K562 (cell line): ENCODE results near the gene CNPY4. TPM values are rescaled to one million over a fixed set of nuclear protein-coding genes. Genes with fewer than 3 reads are reported as not detected.

Source experiments
- BCOR ChIP-seq: fragments of 450-650 bp; IDR thresholded peaks from 2 replicates; pipeline ENCODE4 v1.6.1; 2016
- CBX1 ChIP-seq: sonication (generic); IDR thresholded peaks from 2 replicates; pipeline ENCODE4 v1.6.1; 2016; ENCODE audit warnings: antibody characterized with exemption, low read depth, mild to moderate bottlenecking
- CBX2 ChIP-seq: fragments of 200-600 bp; sonication (generic); IDR thresholded peaks from one replicate; pipeline ENCODE4 v1.6.1; 2012; ENCODE audit warnings: mild to moderate bottlenecking, low read length, inconsistent platforms; ENCODE audit not compliant: insufficient read depth, poor library complexity, severe bottlenecking
- CCNT2 ChIP-seq: IDR thresholded peaks from 2 replicates; pipeline ENCODE4 v1.6.1; 2011; ENCODE audit warnings: borderline replicate concordance, low read depth, mild to moderate bottlenecking, moderate library complexity, mixed read lengths, low read length; ENCODE audit not compliant: insufficient read length; ENCODE audit errors: extremely low read depth
- GTF2E2 ChIP-seq: fragments of 200-800 bp; sonication (Bioruptor generic); IDR thresholded peaks from 2 replicates; pipeline ENCODE4 v1.6.1; 2016; ENCODE audit warnings: missing genetic modification characterization, missing compliant biosample characterization
- HDAC1 ChIP-seq, 2 experiments: fragments of 450-650 bp; IDR thresholded peaks; 2 replicates each; pipeline ENCODE4 v1.6.1; 2016 to 2017; ENCODE audit warnings: inconsistent platforms in 1 of 2, mild to moderate bottlenecking in 1 of 2, moderate library complexity in 1 of 2
- HIVEP1 ChIP-seq: fragments of 250-450 bp; sonication (Bioruptor Pico); IDR thresholded peaks from 2 replicates; pipeline ENCODE4 v1.4.0; 2020; ENCODE audit warnings: mild to moderate bottlenecking
- HNRNPH1 ChIP-seq: fragments of 200-400 bp; formaldehyde crosslinking; optimal IDR thresholded peaks from 2 replicates; pipeline ENCODE3; 2017; ENCODE audit warnings: low read depth, mild to moderate bottlenecking, low read length, moderate library complexity
- MAFF ChIP-seq: IDR thresholded peaks from 2 replicates; pipeline ENCODE4 v1.6.1; 2012; ENCODE audit warnings: low read length, improper control_type of control experiment
- POLR2AphosphoS5 ChIP-seq: IDR thresholded peaks from 2 replicates; pipeline ENCODE4 v1.6.1; 2011; ENCODE audit warnings: mild to moderate bottlenecking, low read depth, low read length, moderate library complexity; ENCODE audit not compliant: control insufficient read depth, insufficient read depth
- POU5F1 ChIP-seq: fragments of 150-350 bp; IDR thresholded peaks from 2 replicates; pipeline ENCODE4 v1.6.1; 2014; ENCODE audit warnings: borderline replicate concordance, low read length, low read depth, mild to moderate bottlenecking; ENCODE audit not compliant: partially characterized antibody
- RAD51 ChIP-seq: fragments of 450-650 bp; IDR thresholded peaks from 2 replicates; pipeline ENCODE4 v1.7.1; 2016; ENCODE audit warnings: low read depth, mild to moderate bottlenecking, borderline replicate concordance
- RB1 ChIP-seq: fragments of 450-650 bp; IDR thresholded peaks from 2 replicates; pipeline ENCODE4 v1.6.1; 2017; ENCODE audit warnings: low read depth, mild to moderate bottlenecking
- RBM25 ChIP-seq: fragments of 200-400 bp; formaldehyde crosslinking; IDR thresholded peaks from 2 replicates; pipeline ENCODE4 v1.6.1; 2018; ENCODE audit warnings: low read length, low read depth, moderate library complexity; ENCODE audit not compliant: severe bottlenecking
- RNF2 ChIP-seq: sonication (generic); IDR thresholded peaks from 2 replicates; pipeline ENCODE4 v1.6.1; 2016
- SMAD1 ChIP-seq: fragments of 150-350 bp; IDR thresholded peaks from 2 replicates; pipeline ENCODE4 v1.6.1; 2014; ENCODE audit warnings: low read length, low read depth; ENCODE audit not compliant: partially characterized antibody
- SMARCA4 ChIP-seq: fragments of 450-650 bp; IDR thresholded peaks from 2 replicates; pipeline ENCODE4 v1.6.1; 2016
- SMC3 ChIP-seq: conservative IDR thresholded peaks from 2 replicates; pipeline ENCODE4 v1.6.1; 2011; ENCODE audit warnings: low read depth, low read length, improper control_type of control experiment; ENCODE audit not compliant: insufficient read depth
- YBX1 ChIP-seq: fragments of 450-650 bp; IDR thresholded peaks from 2 replicates; pipeline ENCODE4 v1.7.1; 2016; ENCODE audit warnings: mild to moderate bottlenecking
- ZNF12 ChIP-seq: sonication (generic); formaldehyde crosslinking; IDR thresholded peaks from 2 replicates; pipeline ENCODE4 v1.4.0; 2020; ENCODE audit warnings: mild to moderate bottlenecking, missing genetic modification reagents
- ZNF133 ChIP-seq: fragments of 250-450 bp; sonication (Bioruptor Pico); IDR thresholded peaks from 2 replicates; pipeline ENCODE4 v1.4.0; 2020; ENCODE audit warnings: mild to moderate bottlenecking
- ZNF445 ChIP-seq: fragments of 250-450 bp; sonication (Bioruptor Pico); IDR thresholded peaks from 2 replicates; pipeline ENCODE4 v1.4.0; 2020; ENCODE audit warnings: low read depth, mild to moderate bottlenecking, moderate library complexity
- ZNF79 ChIP-seq: fragments of 250-450 bp; sonication (Bioruptor Pico); IDR thresholded peaks from 2 replicates; pipeline ENCODE4 v1.4.0; 2020; ENCODE audit warnings: low read depth, mild to moderate bottlenecking, moderate library complexity
- polyA plus RNA-seq, 8 experiments: library from polyadenylated mRNA; depleted of rRNA in 4 of 8; stranded (reverse) in 5 of 8; unstranded in 3 of 8; fragments of >200 nt; fragmentation: Nextera tagmentation in 2 of 8; fragmentation: Illumina TruSeq in 1 of 8; extraction: Ambion mirVana in 2 of 8; extraction: Trizol in 1 of 8; gene quantifications; 2 replicates each; pipeline versions ENCODE4 v1.2.1 to v1.2.3, GENCODE V29; 2011 to 2014; ENCODE audit warnings: inconsistent platforms in 1 of 8, missing spikeins in 1 of 8
- total RNA-seq, 7 experiments: library from RNA; depleted of rRNA in 6 of 7; stranded (reverse); fragments of >200 nt in 6 of 7; fragmentation: Illumina TruSeq in 2 of 7; extraction: Trizol in 2 of 7; gene quantifications; 2 replicates each; pipeline versions ENCODE4 v1.2.1 to v1.2.3, GENCODE V29; 2011 to 2021; ENCODE audit warnings: low replicate concordance in 1 of 7
- TF ChIP-seq, protein P1 (sequence below): fragments of 450-650 bp; formaldehyde crosslinking; IDR thresholded peaks from 2 replicates; pipeline ENCODE4 v1.4.0; 2022; ENCODE audit warnings: mild to moderate bottlenecking, moderate library complexity
- TF ChIP-seq, protein P2 (sequence below): fragments of 250-450 bp; sonication (Bioruptor Pico); IDR thresholded peaks from 2 replicates; pipeline ENCODE4 v1.5.0; 2020; ENCODE audit warnings: mild to moderate bottlenecking, borderline replicate concordance
- TF ChIP-seq, protein P3 (sequence below): fragments of 450-650 bp; formaldehyde crosslinking; IDR thresholded peaks from 2 replicates; pipeline ENCODE4 v1.4.0; 2020; ENCODE audit warnings: mild to moderate bottlenecking, moderate library complexity

Gene CNPY4
- total and polyA plus RNA-seq, 9 of the 15 experiments (the other 6 are each of a cell fraction or from before 2014, with no cell fraction given), result 1.9 to 11.2 (median 7.0) TPM

DNA sequence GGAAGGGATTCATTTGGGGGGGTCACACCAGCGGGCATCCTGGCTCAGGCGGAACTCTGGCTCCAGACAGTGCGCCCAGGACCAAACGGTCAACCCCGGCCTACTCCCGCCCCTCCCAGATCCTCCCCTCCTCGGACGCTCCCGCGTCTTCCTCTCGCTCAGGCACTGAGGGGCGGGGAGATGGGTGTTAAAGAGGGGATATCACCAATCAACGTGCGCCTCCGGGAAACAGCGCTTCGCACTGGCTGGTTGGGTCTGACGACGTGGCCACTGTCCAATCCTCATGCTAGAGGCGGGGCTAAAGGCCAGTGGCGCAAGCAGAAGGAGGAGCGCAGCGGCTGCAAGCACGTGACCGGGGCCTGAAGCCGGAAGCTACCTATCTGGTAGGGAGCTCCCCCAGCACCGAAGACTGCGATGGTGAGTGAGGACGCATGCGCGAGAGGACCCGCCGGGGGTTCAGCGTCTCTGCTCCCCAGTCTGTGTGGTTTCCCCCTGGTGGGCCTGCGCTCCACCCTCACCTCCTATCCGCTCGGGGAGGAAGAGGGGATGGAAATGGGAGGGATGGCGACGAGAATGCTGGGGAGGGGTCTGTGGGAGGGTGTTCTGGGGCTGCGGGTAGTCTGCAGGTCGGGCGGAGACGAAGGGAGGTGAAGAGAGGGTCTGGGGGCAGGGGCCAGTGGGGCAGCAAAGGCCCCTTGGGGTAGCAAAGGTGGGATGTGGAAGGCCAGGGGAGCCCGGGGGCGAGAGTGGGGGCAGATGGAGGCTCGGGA is 29.3 kb downstream of the CNPY4 start, which contains the start of gene LAMTOR4 (continued):
- TF ChIP-seq MAFF (no peak), YBX1 (no peak), POLR2AphosphoS5 (peak; percentile 67), CBX2 (no peak), HDAC1 (IDR thresholded peaks at IDR 0.05) (peak in 1 of 2 experiments; percentile 90; a peak in 2 of 4 replicates), CCNT2 (peak; percentile 0), RBM25 (peak; percentile 92), ZNF12 (CRISPR knock-in tag) (no peak), GTF2E2 (tag) (no peak), RB1 (peak; percentile 61), SMC3 (no peak), SMARCA4 (peak; percentile 11; the same call in 1 of the 2 replicates), ZNF445 (peak; percentile 63; the same call in 1 of the 2 replicates), HIVEP1 (no peak; the same call in 1 of the 2 replicates), BCOR (peak; percentile 26; the same call in 1 of the 2 replicates), CBX1 (peak; percentile 63; the same call in 1 of the 2 replicates), SMAD1 (peak; percentile 67), RAD51 (peak; percentile 98), POU5F1 (no peak), ZNF79 (CRISPR knock-in tag) (no peak), RNF2 (no peak), HNRNPH1 (no peak), ZNF133 (CRISPR knock-in tag) (no peak)
- TF ChIP-seq, protein P1, sequence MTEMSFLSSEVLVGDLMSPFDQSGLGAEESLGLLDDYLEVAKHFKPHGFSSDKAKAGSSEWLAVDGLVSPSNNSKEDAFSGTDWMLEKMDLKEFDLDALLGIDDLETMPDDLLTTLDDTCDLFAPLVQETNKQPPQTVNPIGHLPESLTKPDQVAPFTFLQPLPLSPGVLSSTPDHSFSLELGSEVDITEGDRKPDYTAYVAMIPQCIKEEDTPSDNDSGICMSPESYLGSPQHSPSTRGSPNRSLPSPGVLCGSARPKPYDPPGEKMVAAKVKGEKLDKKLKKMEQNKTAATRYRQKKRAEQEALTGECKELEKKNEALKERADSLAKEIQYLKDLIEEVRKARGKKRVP (CRISPR knock-in tag), result no peak
- TF ChIP-seq, protein P2, sequence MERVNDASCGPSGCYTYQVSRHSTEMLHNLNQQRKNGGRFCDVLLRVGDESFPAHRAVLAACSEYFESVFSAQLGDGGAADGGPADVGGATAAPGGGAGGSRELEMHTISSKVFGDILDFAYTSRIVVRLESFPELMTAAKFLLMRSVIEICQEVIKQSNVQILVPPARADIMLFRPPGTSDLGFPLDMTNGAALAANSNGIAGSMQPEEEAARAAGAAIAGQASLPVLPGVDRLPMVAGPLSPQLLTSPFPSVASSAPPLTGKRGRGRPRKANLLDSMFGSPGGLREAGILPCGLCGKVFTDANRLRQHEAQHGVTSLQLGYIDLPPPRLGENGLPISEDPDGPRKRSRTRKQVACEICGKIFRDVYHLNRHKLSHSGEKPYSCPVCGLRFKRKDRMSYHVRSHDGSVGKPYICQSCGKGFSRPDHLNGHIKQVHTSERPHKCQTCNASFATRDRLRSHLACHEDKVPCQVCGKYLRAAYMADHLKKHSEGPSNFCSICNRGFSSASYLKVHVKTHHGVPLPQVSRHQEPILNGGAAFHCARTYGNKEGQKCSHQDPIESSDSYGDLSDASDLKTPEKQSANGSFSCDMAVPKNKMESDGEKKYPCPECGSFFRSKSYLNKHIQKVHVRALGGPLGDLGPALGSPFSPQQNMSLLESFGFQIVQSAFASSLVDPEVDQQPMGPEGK (CRISPR knock-in tag), result no peak
- TF ChIP-seq, protein P3, sequence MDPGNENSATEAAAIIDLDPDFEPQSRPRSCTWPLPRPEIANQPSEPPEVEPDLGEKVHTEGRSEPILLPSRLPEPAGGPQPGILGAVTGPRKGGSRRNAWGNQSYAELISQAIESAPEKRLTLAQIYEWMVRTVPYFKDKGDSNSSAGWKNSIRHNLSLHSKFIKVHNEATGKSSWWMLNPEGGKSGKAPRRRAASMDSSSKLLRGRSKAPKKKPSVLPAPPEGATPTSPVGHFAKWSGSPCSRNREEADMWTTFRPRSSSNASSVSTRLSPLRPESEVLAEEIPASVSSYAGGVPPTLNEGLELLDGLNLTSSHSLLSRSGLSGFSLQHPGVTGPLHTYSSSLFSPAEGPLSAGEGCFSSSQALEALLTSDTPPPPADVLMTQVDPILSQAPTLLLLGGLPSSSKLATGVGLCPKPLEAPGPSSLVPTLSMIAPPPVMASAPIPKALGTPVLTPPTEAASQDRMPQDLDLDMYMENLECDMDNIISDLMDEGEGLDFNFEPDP (CRISPR knock-in tag), result no peak
